Psoas muscle (tissue), 8 donors: ENCODE measurements around the gene GRHL3. TPM values are rescaled to one million over a fixed set of nuclear protein-coding genes. Genes with fewer than 3 reads are reported as not detected.

Source experiments
- ATAC-seq, 4 donors: fragments of 200-7000 bp; cut with Tn5 transposase; one replicate each; pipeline ENCODE4 v1.9.1; 2020; ENCODE audit warnings: moderate library complexity in 3 of 4, mild to moderate bottlenecking in 2 of 4
- DNase-seq, 2 donors: peaks; one replicate each; pipeline ENCODE4 v3.0.0-alpha.2; 2020
- H3K27ac ChIP-seq: fragments of 200-600 bp; one replicate; pipeline ENCODE4 v1.8.0; 2022
- H3K27me3 ChIP-seq, 3 donors: fragments of 200-600 bp in 1 of 3; one replicate each; pipeline versions ENCODE4 v1.6.1 to v1.8.0; 2013 to 2022; ENCODE audit warnings: low read length in 2 of 3, mild to moderate bottlenecking in 2 of 3, moderate library complexity in 1 of 3; ENCODE audit not compliant: insufficient read depth in 3 of 3
- H3K36me3 ChIP-seq, 2 donors: fragments of 200-600 bp in 1 of 2; one replicate each; pipeline versions ENCODE4 v1.6.1 to v1.8.0; 2013 to 2022; ENCODE audit warnings: low read depth in 1 of 2, mild to moderate bottlenecking in 1 of 2, moderate library complexity in 1 of 2; ENCODE audit not compliant: insufficient read depth in 1 of 2
- H3K4me1 ChIP-seq: fragments of 200-600 bp; one replicate; pipeline ENCODE4 v1.8.0; 2022
- H3K4me3 ChIP-seq: fragments of 200-600 bp; one replicate; pipeline ENCODE4 v1.8.0; 2022; ENCODE audit warnings: mild to moderate bottlenecking
- H3K9me3 ChIP-seq: fragments of 200-600 bp; one replicate; pipeline ENCODE4 v1.8.0; 2022
- CTCF ChIP-seq: fragments of 200-600 bp; IDR thresholded peaks from one replicate; pipeline ENCODE4 v1.8.0; 2022; ENCODE audit warnings: antibody characterized with exemption
- WGBS, 3 donors: extraction: QIAGEN DNeasy Blood & Tissue Kit; methylation state at CpG; one replicate each; pipeline versions ENCODE4 v1.1.6 to v1.1.7; 2013; 5-methylcytosine and 5-hydroxymethylcytosine counted together
- intact Hi-C, 2 donors: fragments of 100-400 bp; cut with DNase I; formaldehyde crosslinking; loops; one replicate each; pipeline versions ENCODE4 v1.11.0 to v1.14.2; 2022
- polyA plus RNA-seq, 3 donors: library from polyadenylated mRNA; stranded (reverse); fragments of 200-250 nt; gene quantifications; one replicate each; pipeline ENCODE4 v1.2.3, GENCODE V29; 2013
- total RNA-seq, 4 donors: library from RNA; stranded (reverse); fragmentation: NEBNext Ultra II Directional in 2 of 4; extraction: Animal tissue kit (Norgen Biotek cat#: 25700) in 2 of 4; gene quantifications; one replicate each; pipeline versions ENCODE4 v1.2.1 to v1.2.4, GENCODE V29; 2021 to 2023
- donor health status: healthy with polysubstance abuse.
- donor health status: DM: no; HTN: no; CAD: no; lungs with moderate emphysema.
- donor health status: Bipolar disorder and iron deficiency.
- donor health status: healthy.
- donor health status: DM: yes; HTN: yes; CAD: no.
- donor health status: DM: no; HTN: no; CAD: no.
- donor health status: DM: no; HTN: no; CAD: no.
- donor health status: DM: yes; HTN: yes; CAD: no.

Gene GRHL3
- total and polyA plus RNA-seq, 7 donors = 0.08 to 0.30 TPM; not detected in 5

- ATAC-seq (no peak), DNase-seq (no peak)
- Histone ChIP-seq H3K4me3 (no peak overlapping the region), H3K36me3 (peaks cover 0 to 7% of the 10 kb centered on the region in 2 donors), H3K9me3 (no peaks in the 10 kb centered on the region), H3K4me1 (no peaks in the 10 kb centered on the region), H3K27me3 (no peaks in the 10 kb centered on the region), H3K27ac (no peak overlapping the region)
- no peak for TF ChIP-seq CTCF
- intact Hi-C loops = no loop called here
- 80 to 96% (median 90%) methylated on average over 2 of the region's 2 CpGs for WGBS, 3 donors
Measured at GRCh38 chr1:24381256-24381655, 62.1 kb downstream of the GRHL3 start.

- Histone ChIP-seq H3K27ac (no peak overlapping the region), H3K4me3 (no peak overlapping the region), H3K4me1 (no peaks in the 10 kb centered on the region), H3K36me3 (peaks cover 0 to 7% of the 10 kb centered on the region in 2 donors), H3K9me3 (no peaks in the 10 kb centered on the region), H3K27me3 (no peaks in the 10 kb centered on the region)
- intact Hi-C loops = no loop called here
- ATAC-seq (no peak), DNase-seq (no peak)
- WGBS, 3 donors = 86 to 92% (median 86%) methylated on average over 8 of the region's 8 CpGs
- no peak for TF ChIP-seq CTCF
Measured at GRCh38 chr1:24382165-24382577, 63.0 kb downstream of the GRHL3 start.

- no peaks in the 10 kb centered on the region for H3K27me3 ChIP-seq
- H3K27ac ChIP-seq = no peak overlapping the region
- 87 to 91% (median 88%) methylated on average over 2 of the region's 2 CpGs for WGBS, 3 donors
- H3K36me3 ChIP-seq = peaks cover 0 to 7% of the 10 kb centered on the region in 2 donors
- H3K4me1 ChIP-seq = no peaks in the 10 kb centered on the region
- no peak overlapping the region for H3K4me3 ChIP-seq
- no peaks in the 10 kb centered on the region for H3K9me3 ChIP-seq
- no peak for DNase-seq
- TF ChIP-seq CTCF = no peak
- ATAC-seq = no peak
- intact Hi-C loops = no loop called here
Measured at GRCh38 chr1:24383381-24383940, 64.3 kb downstream of the GRHL3 start.

- Histone ChIP-seq H3K9me3 (no peaks in the 10 kb centered on the region), H3K36me3 (no peaks in the 10 kb centered on the region), H3K27me3 (no peaks in the 10 kb centered on the region), H3K27ac (no peak overlapping the region), H3K4me3 (no peak overlapping the region), H3K4me1 (no peaks in the 10 kb centered on the region)
- DNase-seq (no peak), ATAC-seq (no peak)
- WGBS, 3 donors = 87 to 91% (median 90%) methylated on average over 13 of the region's 13 CpGs
- intact Hi-C loops = loop anchor here in 1 of 2 donors (5.0 kb wide), 1 partner anchor 62 kb away; no protein-coding TSS in a partner anchor
- no peak for TF ChIP-seq CTCF
Measured at GRCh38 chr1:24384251-24385090, 65.3 kb downstream of the GRHL3 start.
